GM21723 (cell line): Measurements from ENCODE around the gene RAPGEF6.
"Not testable (repeated sequence)": the region's sequence is repeated elsewhere in the genome, so short reads cannot be mapped to it uniquely, and the experiment has no call there.

Experiments used
- ATAC-seq: cut with Tn5 transposase; IDR thresholded peaks from one replicate; pipeline ENCODE4 v1.9.1; 2021; ENCODE audit warnings: mild to moderate bottlenecking, moderate library complexity; ENCODE audit not compliant: unreplicated experiment

The RAPGEF6 gene

DNA sequence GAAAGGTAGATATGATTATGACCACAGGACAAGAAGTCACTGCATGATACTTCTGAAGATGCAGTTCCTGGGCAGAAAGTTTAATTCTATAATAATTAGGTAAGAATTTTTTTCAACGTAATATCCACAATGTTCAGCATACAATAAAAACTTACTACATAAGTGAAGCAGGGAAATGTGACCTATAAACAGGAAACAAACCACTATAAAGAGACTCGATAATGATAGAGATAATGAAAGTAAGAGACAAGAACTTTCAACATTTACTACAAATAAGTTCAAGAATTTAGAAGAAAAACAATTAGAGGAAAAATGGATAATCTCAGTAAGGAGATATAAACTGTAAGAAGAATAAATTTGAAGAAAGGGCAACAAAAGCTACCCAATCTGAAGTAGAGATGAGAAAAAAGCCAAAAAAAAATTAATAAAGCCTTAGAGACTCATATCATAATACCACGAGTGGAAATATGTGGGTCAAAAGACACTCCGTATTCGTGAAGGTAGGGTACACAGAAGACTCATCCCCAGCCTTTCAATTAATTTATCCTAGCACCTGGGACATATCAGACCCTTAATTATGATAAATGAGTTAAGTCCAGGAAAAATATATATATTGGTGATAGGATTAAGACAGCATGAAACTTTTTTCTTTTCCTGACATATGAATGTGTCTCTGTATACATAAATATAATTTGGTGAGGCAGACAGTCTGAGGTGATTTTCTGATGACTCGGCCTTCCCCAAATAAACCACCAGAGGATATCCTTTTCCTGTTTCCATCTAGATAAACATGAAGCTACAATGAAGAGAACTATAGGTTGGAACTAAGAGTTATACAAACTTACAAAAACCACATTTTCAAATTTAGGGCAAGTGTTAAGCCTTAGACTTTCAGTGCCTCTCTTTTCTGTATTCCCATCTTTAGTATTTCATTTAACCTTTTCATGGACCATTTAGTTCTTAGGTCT is 120.4 kb downstream of the RAPGEF6 start:
- peak; percentile 54 for ATAC-seq

- ATAC-seq, result no peak
Observed at GRCh38 chr5:131513780-131514179, 121.2 kb downstream of the RAPGEF6 start.

- no peak for ATAC-seq
Observed at GRCh38 chr5:131511934-131512333, 123.1 kb downstream of the RAPGEF6 start.

DNA sequence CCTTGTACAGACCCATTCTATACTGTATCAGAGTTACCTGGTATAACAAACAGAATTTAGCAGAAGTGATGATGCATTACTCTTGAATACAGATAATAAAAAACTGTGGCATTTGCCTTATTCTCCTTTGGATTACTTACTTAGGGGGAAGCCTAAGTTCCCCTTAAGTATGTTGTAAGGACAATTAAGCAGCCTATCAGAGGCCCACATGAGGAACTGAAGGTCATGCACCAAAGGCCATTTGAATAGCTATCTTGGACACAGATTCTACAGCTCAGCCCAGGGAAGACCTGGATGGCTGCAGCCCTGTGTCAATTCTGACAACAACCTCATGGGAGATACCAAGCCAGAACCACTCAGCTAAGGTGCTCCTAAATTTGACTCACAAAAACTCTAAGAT is 125.2 kb downstream of the RAPGEF6 start:
- no peak for ATAC-seq

DNA sequence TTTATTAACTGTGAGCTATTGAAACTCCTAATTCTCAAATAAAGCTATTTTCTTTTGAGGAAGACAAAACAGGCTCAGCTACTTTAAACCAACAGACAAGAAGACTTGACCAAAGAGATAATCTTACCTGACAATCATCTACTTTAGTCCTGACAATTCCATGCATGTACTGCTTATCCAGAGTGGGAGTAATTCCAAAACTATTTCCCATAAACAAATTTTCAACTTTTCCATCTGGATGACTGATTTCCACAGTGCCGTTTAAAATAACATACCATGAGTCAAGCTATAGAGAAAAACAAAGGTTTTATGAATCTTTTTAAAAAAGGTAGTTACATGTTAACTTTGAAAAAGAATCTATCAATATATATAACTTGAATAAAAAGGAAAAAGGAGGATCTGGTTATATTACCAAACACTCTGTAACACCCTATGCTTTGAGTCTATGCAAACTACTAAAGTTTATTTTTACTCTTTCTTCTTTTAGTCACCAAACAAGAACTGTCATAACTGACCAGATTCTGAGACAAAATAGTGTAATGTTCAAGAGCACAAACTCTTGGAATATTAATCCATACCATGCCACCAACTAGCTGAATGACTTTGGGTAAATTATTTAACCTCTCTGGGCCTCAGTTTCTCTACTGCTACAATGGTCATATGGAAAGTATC is 129.7 kb downstream of the RAPGEF6 start:
- no peak for ATAC-seq

DNA sequence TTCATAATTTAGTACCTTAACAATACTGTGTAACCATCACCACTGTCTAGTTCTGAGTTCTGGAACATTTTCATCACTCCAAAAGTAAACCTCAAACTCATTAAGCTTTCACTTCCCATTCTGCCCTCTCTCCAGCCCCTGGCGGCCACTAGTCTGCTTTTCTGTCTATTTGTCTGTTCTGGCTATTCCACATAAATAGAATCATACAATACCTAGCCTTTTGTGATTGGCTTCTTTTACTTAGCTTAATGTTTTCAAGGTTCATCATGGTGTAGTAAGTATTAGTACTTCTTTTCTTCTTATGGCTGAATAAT is 138.7 kb downstream of the RAPGEF6 start:
- ATAC-seq, result peak; percentile 96

DNA sequence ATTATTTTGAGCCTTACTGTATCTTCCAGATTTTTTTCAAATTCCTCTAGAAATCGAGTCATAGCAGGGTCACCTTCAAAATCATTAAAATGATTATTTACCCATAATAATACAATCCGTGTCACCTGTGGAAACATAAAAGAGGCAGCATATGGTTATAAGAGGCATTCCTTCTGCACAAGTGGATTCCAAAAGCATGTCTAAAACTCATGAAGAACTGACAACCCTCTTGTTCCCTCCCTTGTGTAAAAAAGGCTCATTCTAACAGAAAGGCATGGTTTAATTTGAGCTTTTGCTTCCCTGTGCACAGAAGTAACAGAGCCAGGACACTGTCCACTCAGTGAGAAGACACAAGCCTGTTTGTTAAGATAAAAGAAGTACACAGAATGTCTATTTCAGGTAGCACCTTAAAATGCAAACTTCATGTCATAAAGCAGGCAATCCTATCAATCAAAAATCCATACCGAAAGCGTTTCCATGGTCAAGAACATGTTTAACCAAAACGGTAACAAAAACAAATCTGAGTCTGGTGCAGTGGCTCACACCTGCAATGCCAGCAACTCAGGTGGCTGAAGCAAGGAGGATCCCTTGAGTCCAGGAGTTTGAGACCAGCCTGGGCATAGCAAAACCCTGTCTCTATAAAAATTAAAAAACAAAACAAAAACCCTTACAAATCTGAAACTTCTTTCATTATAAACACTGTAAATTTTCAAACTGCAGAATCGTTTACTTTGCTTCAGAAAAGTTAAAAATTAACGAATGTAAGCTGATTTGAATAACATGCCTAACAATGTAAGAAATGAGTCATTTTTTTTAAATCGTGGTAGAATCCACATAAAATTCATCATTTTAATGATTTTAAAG is 139.3 kb downstream of the RAPGEF6 start:
- peak; percentile 25 for ATAC-seq

GRCh38 chr5:131491749-131492148 is 143.3 kb downstream of the RAPGEF6 start:
- no peak for ATAC-seq

GRCh38 chr5:131488463-131488862 is 146.6 kb downstream of the RAPGEF6 start:
- peak; percentile 86 for ATAC-seq

GRCh38 chr5:131487371-131487770 is 147.7 kb downstream of the RAPGEF6 start:
- not testable (repeated sequence) for ATAC-seq

GRCh38 chr5:131482617-131483016 is 152.4 kb downstream of the RAPGEF6 start:
- ATAC-seq, result no peak

- no peak for ATAC-seq
Observed at GRCh38 chr5:131481569-131481968, 153.5 kb downstream of the RAPGEF6 start.

- no peak for ATAC-seq
Observed at GRCh38 chr5:131475541-131475941, 159.5 kb downstream of the RAPGEF6 start.

DNA sequence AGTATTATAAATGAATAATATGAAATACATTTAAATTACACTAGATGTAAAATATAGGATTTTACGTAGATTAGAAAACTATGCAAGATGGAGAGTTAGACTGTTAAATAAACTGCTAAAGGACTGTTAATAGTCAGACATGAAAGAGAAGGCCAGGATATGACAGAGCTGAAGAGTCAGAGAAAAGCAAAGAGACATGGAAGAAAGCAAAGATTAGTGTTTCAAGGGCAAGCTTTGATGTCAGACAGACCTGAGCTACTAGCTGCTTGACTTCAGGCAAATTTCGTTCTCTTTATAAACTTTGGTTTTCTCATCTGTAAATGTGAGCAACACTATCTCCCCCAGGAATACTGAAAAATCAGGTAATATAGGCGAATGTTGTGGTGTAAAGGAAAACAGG is 161.3 kb downstream of the RAPGEF6 start:
- ATAC-seq, result no peak

- ATAC-seq, result no peak
Observed at GRCh38 chr5:131466171-131466766, 168.8 kb downstream of the RAPGEF6 start.

- ATAC-seq, result no peak
Observed at GRCh38 chr5:131463656-131464055, 171.4 kb downstream of the RAPGEF6 start.

GRCh38 chr5:131462454-131462853 is 172.6 kb downstream of the RAPGEF6 start:
- ATAC-seq, result no peak

DNA sequence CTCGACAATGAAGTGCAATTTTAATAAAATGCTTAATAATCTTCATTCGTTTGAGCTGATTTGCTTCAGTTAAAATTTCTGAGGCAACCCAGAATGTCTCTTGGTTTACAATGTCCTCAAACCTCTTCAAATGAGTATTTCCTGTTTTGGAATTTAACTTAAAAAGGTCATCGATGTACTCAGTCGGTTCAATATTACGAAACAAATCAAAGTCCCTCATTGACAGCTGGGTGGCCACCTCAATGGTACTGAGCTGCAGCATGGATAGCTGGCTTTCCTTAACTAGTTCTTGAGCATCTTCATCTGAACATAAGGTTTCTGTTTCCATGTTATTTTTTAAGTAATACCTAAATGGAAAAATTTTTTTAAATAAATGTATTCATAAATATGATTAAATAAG is 173.3 kb downstream of the RAPGEF6 start:
- no peak for ATAC-seq

DNA sequence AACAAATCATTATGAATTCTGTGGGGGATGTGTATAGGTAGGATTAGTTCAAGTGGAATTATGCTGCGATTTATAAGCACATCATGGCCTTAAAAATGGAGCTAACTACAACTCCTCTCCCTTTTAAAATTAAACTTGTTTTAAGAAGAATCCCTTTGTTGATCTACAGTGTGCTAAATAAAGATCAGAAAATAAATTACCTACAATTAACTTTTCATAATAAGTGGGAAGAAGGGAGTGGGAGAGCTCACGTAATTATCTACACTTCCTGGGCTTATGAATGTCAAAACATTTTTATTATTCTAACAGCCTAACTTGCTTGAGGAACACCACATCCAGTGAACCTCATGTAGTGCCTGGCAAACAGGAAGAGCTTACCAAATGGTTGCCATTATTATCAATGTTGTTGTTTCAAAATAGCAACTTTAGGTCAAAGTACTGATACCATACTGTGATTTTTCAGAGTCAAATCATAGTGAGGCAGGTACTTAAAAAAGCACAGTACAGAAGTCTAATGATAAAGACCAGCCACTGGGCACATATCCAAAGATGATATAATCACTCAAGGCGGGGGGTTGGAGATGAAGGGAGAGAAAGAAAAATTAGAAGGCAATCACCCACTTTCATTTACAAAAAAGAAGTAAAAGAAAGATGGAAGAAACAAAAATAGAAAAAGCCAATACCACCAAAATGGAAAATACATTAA is 174.0 kb downstream of the RAPGEF6 start:
- ATAC-seq, result no peak

DNA sequence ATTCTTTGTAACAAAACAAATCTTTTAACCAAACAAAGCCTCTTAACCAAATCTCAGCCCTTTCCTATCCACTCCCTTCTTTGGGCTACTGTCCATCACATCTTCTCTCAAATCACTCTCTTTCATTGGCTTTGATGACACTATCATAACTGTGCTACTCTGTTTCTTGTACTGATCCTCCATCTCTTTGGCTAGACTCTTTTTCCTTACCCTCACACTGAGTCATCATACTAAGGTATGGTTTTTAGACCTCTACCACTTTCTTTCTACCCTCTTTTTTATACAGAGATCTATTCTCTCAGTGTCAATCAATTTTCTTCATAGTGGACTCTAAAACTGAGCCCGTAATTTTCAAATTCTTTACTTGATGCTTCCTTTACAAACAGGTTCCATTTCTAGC is 174.9 kb downstream of the RAPGEF6 start:
- ATAC-seq, result no peak
